Eye (tissue), 1 donor: ENCODE measurements around the gene SLC9A2.

Source experiments
- DNase-seq: peaks from one replicate; pipeline ENCODE4 v3.0.0-alpha.2; 2015

SLC9A2 gene

DNA sequence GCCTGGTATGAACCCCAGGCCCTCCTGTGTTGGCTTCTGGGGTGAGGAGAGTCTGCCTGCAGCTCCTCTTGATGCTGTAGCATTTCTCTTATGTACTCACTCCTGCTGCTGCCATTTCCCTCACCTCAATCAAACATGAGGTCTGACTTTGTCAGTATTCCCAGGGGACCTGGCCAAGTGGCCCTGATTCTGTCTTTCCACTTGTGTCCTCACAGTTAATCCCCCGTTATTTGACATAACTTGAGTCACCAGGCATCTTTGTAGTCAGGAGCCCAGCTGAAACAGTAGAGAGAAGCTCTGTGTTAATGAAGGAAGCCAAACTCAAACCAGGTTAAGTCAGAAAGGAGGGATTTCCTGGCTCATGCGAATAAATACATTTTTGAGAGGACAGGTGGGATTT is 55.0 kb downstream of the SLC9A2 start:
- no peak for DNase-seq

DNA sequence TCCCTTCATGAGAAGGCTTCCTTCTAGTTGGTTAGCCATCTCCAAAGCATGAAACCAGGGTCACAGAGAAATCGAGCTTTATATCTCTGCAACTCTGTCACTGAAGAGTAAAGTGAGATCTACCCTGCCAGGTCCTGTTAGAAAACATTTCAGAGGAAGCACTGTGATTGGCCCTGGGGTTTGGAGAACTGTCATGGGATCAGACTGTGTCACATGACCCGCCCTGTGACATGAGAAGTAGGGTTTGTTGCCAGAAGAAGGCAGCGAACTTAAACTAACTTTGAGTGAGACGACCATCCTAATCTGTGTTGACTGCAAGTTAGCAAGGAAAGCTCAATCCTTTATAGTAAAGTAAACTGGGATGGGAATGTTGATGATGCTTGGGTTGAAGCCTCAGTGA is 55.5 kb downstream of the SLC9A2 start:
- no peak for DNase-seq

DNA sequence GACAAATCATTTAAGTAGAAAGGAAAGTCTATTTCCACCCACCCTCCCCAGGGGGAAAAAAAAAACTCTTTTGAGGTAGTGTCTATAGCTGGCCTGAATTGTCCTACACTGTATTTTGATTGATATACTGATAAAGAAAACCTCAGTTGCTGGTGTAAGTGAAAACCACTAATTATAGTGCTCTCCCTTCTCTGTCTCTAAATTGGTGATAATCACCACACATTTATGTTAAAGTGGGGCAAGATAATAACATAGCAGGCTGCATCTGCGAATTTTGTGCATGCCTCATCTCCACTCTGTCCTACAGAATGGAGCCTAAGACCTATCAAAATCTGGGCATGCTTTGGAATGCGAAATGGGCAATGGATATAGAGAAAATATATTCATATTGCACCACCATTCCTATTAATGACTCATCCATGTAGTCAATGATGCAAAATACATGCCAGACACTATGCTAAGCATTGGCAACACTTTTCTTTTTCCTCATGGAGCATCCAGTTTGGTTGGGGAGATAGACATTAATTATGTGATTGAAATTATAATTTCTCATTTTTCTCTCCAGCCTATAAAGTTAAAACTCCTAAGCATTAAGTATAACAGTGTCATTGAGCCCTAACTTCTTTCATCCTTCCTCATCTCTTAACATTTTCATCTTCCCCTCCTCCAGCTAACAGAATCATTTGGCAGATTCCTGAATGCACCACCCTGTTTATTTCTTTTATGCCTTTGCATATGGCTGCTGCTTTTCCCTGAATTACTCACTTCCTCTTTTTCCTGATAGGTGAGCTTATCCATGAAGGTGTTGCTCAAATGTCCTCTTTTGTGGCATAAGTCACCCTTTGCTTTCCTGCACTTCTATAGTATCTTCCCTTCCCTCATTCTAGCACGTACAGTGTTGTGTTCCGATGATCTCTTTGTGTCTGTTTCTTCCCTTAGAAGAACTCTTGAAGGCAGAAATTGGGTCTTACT is 58.2 kb downstream of the SLC9A2 start:
- no peak for DNase-seq

DNA sequence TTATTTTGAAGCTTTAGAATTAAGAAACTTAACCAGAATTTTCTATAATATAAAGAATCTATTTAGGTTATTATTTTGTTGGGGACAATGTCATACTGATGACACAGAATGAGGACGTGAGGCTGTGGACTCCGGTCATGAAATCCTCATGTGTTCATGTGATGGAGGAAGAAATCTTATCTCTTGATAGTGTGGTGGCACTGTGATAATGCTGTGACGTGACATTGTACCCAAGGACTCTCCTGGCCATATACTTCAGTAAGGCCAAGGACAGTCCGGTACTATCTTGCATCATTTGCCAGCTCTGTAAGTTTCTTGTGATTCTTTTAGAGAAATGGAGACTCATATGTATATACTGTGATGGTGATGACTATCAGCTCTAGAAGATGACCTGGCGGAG is 59.1 kb downstream of the SLC9A2 start:
- no peak for DNase-seq

DNA sequence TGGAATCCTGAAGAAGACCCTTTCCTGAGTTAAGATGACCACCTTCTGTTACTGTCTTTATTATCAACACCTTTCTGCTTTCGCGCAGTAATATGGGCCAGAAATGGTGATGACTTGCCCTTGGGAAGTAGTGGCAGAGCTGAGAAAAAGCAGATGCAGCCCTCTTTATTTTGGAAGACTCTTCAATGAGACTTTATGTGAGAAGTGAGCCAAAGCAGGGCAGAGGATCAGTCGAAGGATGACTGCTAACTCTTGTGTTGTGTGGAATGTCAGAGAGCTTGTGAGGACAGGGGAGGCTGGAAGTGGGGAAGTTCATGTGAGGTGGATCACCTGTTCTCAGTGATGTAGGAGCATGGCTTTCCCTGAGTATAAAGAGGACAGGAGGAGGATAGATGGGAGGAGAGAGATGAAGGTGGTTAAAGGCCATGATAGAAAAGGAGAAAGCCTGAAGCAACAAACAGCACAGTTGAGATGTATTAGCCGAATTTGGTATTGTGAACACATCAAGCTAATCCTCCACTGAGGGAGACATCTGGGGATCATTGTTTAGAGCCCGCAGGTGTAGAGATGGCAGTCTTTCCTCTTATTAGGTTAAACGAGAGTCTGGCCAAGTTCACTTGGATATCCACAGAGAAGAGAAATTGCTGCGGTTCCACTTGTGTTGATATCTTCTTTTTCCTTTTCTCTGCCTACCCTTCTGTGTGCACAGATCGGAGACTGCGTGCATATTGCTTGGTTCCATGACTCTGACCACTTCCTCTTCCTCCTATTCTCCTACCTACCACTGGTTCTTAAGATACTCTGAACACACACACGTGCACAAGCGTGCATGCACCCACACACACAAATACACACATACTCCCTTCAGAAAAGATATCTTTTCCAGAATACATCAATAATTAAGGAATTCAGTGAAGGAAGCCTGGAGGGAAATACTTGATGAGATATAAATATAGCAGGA is 67.4 kb downstream of the SLC9A2 start:
- DNase-seq: no peak

DNA sequence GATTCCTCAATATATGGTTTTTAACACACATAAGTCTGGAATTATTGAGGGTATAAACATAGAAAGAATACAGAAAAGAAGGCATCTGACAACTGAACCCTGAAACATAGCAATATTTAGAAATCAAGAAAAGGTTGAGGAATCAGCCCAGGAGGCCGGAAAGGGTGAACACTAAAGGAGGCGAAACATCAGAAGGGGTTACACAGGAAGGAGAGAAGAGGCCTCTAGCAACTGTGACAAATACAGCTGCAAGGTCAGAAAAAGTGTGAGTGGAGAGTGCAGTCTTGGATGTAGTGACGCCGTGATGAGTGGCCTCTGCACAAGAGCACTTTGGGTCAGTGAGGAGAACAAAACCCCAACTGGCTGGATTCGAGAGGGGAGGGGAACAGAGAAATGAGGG is 70.7 kb downstream of the SLC9A2 start:
- DNase-seq: no peak

DNA sequence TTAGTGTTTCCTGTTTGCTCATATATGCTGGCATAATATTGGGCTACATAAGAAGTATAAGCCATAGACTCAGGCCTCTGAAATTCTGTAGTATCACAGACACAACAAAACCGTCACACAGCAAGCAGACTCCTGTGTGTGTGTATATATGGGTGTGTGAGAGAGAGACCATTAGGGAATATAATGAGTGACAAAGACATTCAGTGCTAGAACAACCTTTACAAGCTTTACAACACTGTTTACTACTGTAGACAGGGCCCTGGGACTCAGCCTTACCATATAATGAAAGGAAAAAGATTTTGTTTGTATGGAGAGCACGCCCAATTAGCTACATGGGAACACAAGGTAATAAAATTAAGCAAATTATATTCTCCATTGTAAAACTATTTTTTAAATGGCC is 77.1 kb downstream of the SLC9A2 start:
- no peak for DNase-seq

DNA sequence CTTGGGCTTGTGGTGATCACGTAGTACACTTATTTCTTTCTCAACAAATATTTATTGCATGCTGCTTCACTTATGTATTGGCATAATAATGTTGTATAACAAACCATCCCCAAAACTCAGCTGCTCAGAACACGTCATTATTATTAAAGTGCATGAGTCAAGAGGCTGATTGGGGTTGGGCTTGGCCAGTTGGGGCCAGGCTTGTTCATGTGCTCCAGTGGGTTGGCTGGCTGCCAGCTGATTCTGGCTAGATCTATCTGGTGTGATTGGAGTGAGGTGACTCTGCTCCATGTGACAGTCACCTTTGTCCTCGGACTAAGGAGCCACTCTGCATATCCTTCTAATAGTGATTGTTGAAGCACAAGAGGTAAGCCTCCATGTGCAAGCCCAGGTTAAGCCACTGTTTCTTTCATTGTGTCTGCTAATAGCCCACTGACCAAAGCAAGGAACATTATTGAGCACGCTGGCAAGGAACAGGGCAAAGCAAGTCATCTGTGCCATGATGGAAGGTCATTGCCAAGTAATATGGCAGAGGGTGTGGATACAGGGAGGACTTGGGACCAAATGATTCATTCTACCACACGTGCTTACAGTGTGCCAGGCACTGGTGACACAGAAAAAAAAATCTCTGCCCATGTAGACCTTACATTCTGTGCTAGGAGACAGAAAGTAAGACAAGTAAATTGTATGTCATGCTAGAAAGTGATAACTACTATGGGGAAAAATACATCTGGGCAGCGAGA is 79.2 kb downstream of the SLC9A2 start:
- no peak for DNase-seq

DNA sequence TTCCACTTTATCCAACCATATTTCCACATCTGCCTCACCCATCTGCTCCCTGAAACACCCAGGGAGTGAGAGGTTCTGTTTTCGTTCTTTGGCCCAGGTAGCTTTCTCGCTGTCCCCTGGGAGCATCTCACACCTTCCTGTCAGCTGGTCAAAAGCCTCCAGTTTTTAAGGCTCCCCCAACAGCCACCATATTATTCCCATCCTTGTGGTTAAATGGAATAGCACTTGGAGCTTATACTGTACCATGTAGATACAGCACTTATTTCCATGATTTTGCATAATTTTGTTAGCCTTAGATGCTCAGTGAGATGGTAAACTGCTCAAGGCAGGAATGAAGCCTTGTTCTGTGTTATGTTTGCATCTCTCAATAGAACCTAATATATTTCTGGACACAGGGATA is 84.0 kb downstream of the SLC9A2 start:
- DNase-seq: no peak

DNA sequence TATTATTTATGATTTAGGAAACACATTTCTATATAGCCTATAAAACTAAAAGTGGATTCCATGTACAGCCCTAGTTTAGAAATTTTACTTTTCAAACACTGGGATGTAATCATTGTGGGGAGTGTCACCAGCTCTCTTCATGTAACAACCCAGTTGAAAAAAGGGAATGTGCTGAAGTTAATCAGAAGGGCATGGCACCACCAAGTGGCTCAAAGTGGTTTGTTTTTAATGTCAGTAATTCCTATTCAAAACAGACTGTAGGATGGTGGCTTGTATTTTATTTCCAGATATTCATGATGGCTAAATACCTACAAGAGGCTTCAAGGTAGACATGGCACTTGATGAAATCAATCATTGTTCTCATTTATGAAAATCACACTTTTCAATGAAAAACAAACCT is 84.4 kb downstream of the SLC9A2 start:
- peak; percentile 43 for DNase-seq

DNA sequence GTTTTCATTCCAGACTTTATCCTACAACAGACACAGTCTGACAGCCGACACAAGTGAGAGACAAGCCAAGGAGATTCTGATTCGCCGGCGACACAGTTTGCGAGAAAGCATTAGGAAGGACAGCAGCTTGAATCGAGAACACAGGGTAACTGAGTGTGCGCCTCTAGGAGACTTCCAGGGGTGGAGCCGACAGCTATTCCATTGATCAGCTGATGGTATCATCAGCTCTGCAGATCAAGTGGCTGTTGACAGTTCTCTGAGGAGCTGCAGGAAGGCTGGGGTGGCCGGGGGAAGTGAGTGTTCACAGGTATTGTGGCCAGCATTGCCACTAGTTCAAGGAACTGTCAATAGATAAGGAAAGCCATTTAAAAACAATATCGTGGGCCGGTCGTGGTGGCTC is 85.2 kb downstream of the SLC9A2 start:
- DNase-seq: no peak

DNA sequence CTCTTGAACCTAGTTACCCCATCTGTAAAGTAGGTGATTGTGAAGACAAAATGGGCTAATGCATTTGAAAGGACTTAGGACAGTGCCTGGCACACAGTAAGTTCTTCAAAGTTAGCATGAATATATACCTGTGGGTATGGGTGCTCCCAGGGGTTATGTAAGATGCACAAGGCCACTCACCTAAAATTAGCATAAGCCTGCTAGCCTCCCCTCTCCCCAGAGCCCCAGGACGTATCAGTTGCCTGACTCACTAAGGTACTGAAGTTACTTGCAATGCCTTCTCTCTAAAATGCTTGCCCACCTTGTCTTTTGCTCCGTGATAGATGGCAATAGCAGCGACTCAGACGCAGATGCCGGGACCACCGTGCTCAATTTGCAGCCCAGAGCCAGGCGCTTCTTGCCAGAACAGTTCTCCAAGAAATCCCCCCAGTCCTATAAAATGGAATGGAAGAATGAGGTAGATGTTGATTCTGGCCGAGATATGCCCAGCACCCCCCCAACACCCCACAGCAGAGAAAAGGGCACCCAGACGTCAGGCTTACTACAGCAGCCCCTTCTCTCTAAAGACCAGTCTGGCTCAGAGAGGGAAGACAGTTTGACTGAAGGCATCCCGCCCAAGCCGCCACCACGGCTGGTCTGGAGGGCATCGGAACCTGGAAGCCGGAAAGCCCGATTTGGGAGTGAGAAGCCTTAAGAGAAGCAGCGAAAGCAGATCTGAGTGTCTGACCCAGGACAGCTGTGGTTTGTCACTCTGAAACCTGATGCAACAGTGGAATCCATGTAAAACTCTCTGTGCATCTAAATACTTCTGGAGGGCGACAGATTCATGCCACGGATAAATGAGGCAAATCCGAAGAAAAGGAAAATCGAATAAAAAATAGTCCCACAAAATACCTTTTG is 88.7 kb downstream of the SLC9A2 start:
- DNase-seq: no peak

DNA sequence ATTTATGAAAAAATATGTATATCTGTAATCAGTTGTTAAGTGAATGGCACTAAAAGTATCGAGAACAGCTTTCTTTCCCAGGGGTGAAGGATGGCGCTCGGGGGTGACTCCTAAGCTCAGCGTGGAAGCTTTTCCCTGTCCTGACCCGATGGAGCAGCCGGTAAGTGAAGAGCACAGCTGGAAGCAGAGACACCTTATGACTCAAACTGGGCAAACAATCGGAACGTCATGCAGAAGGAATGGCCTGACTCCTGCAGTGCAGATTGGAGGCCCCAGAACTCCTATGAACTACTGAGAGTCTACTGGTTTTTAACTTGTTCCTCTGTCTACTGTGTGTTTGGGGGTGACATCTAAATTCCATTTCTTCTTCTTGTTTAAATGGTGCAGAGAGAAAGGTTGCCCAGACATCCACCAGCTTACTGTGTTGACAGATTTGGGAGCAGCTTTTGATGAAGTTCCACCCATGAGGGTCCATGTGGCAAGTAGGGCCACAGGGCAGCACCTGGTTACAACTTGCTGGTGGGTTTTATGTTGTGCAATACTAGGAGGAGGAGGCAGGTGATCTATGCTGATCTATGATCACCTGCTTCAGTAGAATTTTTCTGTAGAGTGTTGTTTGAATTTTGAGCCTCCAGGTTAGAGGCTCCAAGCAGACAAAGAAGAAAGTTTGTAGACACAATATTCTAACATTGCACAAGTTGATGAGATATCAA is 89.7 kb downstream of the SLC9A2 start:
- peak; percentile 3 for DNase-seq

DNA sequence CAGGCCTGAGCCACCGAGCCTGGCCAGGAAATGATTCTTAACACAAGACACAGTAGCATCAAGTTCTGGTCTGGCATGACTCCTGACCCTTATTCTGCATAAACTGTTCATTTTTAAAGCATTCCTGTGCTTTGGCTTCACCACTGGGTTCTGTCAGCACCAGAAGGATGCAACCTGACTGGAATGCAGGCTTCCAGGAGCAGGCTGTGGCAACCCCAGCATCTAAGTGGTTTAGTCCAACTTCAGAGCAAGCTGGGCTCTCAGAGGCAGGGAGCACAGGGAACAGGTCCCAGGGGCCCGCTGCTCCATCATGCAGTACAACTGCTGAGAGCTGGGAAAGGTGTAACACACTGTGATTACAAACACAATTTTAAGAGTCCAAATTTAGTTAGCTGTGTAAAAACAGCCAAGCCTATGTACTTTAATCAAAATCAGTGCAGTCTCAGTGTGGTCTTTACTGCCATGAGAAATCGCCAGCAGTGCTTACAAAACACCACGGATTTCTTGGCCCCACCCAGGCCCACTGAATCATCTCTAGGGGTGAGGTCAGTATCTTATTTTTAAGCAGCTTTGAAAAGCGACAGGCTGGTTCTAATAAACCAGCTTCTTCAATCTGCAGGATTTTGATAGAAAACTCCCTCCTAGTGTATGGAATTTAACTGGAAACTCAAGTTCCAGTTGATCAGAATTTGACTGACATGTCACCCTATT is 98.1 kb downstream of the SLC9A2 start:
- no peak for DNase-seq

DNA sequence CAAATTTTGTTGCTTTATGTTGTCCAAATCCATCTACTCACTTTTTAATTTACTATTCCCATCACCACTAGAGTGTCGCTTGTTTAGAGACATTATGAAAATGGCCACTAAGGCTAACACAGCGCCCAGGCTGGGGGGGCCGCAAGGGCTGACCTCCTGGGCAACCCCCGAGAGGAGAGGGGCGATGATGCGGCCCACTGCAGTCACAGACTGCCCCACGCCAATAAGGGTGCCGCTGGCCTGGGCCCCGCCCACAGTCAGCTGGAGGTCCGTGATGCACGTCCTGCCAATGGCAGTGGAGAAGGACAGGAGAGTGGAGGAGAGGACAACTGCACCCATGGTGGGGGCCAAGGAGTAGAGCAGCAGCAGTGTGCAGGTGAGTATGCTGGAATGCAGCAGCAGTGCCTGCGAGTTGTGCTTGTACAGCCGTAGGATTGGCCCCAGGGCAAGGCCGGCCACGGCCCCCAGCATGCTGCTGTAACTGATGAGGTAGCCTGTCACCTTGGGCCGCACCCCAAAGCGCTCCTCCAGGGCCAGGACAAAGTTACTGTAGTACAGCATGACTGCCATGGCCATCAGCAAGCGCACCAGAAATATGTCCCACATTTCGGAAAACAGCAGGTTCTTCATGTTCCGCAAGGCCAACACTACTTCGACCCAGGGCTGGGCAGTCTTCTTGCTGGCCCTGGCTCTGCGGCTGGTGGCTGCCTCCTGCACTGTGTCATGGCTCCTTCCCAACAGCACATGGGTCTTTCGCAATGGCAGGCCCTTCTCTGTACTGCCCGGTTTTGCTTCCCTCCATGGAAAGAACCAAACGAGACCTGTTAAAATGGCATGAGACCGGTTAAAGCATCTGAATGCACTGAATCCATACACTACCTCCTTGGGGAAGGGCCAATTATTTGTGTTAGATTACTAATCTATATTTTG is 99.3 kb downstream of the SLC9A2 start:
- DNase-seq: no peak

DNA sequence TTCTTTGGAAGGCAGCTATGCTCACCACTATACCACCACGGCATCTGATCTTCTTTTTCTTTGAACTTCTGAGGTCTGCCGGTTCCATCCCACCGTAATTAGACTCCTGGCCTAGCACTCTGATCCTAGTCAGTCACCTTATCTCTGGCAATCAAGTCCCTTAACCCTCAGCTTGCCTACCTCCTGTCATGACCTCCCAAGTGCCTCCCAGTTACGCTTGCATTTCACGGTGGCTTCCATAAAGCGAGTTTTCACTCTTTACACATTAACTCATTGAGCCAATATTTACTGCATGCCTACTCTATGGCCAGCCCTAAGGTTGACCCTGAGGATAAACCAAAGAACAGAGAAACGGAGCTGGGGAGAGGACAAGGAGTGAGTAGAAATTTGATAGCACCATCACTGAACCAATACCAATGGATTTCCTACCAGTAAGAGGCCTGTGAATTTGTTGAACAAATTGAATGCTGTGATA is 104.7 kb downstream of the SLC9A2 start:
- no peak for DNase-seq

DNA sequence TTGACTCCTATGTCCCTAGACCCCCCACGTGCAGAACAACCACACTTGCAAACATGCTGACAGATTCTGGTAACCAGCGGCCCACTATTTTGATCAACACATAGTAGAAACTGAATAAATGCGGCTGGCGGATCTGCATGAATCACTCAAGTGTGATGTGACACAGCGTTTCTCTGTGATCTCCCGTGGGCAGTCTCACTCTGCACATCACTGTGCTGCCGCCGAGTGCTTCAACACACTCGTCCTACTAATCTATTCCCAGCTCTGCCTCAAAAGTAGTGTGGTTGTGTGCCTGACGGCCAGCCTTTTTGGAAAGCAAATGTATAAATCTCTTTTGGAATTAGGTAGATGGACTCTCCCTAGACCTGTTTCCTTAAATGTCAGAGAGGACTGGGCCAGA is 105.2 kb downstream of the SLC9A2 start:
- no peak for DNase-seq

DNA sequence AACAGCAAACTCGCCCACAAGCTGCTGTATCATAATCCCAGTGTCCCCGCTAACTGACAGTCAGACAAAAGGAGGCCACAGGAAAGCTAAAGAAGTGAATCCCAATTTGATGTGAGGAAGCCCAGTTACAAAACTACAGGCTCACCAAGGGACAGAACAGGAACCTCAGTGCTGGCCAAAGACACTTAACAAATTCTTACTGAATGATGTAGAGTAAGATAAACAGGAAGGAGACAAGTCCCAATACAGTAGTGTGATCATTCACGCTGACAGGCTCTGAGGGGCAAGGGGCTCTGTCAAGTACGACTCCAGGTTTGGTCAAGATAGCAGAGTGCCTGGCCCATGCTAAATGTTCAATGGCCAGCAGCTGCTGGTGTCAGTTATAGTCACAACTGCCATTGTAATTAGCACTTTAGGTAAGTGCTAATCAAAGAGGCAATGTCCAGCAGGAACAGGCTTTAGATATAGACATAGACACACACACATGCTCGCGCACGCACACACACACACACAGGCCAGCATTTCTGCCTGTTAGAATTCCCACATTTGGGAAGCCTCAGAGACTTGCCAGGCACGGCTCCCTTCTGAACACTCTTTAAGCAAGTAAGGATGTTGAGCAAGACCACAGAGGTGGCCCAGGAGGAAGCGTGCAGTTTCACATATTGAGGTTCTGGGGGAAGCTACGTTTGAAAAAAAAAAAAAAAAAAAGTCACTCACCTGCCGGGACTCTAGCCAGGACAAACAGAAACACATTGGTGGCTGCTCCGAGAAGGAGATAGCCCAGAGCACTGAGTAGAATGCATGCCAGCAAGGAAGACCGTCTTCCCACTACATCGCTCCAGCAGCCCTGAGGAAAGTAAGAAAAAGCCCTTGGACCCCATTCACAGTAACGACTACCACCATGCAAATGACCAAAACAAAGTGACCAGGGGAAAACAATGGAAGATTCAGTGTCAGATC is 107.1 kb downstream of the SLC9A2 start:
- DNase-seq: no peak
